ENCODE results near the gene ATF4.

DNA sequence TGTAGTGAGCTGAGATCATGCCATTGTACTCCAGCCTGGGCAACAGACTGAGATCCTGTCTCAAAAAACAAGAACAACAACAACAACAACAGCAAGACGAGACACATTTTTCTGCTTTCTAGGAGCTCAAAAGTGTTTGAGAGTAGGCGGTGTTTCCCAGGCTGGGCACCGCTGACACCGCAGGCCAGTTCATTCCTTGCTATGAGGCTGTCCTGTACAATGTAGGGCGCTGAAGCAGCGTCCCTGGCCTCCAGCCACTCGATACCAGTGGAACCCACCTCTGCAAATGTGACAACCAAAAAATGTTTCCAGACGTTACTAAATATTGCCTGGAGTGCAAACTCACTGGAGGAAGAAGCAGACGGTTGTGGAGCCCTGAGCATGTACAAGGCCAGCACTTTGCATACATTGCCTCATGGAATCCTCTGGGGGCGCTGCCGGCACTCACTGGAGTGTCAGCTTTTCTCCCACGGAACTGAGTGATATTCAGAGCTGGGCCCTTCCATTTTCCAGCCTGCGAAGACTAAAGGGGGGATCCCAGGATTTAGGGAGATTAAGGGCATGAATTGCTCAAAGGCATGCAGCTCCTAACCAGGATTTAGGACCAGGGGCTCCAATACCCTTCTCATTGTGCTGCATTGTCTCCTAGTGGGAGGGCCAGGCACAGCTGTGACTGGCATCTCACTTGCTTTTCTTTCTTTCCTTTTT is 24.1 kb upstream of the ATF4 start:
- no peak for TF ChIP-seq EZH2 (IDR thresholded peaks at IDR 0.05; ENCODE audit: borderline replicate concordance, insufficient read depth, low read length, poor library complexity, severe bottlenecking)
- no peak for TF ChIP-seq MXI1 (conservative IDR thresholded peaks at IDR 0.05; ENCODE audit: poor library complexity, severe bottlenecking)
- TF ChIP-seq, protein P1, sequence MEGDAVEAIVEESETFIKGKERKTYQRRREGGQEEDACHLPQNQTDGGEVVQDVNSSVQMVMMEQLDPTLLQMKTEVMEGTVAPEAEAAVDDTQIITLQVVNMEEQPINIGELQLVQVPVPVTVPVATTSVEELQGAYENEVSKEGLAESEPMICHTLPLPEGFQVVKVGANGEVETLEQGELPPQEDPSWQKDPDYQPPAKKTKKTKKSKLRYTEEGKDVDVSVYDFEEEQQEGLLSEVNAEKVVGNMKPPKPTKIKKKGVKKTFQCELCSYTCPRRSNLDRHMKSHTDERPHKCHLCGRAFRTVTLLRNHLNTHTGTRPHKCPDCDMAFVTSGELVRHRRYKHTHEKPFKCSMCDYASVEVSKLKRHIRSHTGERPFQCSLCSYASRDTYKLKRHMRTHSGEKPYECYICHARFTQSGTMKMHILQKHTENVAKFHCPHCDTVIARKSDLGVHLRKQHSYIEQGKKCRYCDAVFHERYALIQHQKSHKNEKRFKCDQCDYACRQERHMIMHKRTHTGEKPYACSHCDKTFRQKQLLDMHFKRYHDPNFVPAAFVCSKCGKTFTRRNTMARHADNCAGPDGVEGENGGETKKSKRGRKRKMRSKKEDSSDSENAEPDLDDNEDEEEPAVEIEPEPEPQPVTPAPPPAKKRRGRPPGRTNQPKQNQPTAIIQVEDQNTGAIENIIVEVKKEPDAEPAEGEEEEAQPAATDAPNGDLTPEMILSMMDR (IDR thresholded peaks at IDR 0.05; ENCODE audit: poor library complexity, severe bottlenecking), result peak; percentile 81
- peak; percentile 52 for TF ChIP-seq RAD21 (conservative IDR thresholded peaks at IDR 0.05)
- no peak for TF ChIP-seq EP300 (conservative IDR thresholded peaks at IDR 0.05; ENCODE audit: poor library complexity, severe bottlenecking)
- no peak for TF ChIP-seq TAF1 (IDR thresholded peaks at IDR 0.05; ENCODE audit: low read depth)
